Stomach smooth muscle (tissue), 2 donors: Measurements from ENCODE around the gene NEU1.
A peak's percentile ranks its signal among the peaks of the same experiment; 100 is the strongest.

ENCODE experiments used
- H3K27ac ChIP-seq: one replicate; pipeline ENCODE4 v1.7.0; 2013; ENCODE audit warnings: mild to moderate bottlenecking, low read length, inconsistent platforms
- H3K27me3 ChIP-seq, 2 donors: one replicate each; pipeline ENCODE4 v1.7.0; 2013; ENCODE audit warnings: low read length in 2 of 2; ENCODE audit not compliant: insufficient read depth in 2 of 2, control insufficient read depth in 1 of 2
- H3K36me3 ChIP-seq, 2 donors: one replicate each; pipeline ENCODE4 v1.7.0; 2013; ENCODE audit warnings: low read length in 2 of 2; ENCODE audit not compliant: control insufficient read depth in 2 of 2, insufficient read depth in 2 of 2
- H3K4me1 ChIP-seq: one replicate; pipeline ENCODE4 v1.7.0; 2013; ENCODE audit warnings: low read length; ENCODE audit not compliant: control insufficient read depth, insufficient read depth
- H3K4me3 ChIP-seq, 2 donors: one replicate each; pipeline ENCODE4 v1.7.0; 2013; ENCODE audit warnings: low read length in 2 of 2
- H3K9ac ChIP-seq, 2 donors: one replicate each; pipeline ENCODE4 v1.7.0; 2013; ENCODE audit warnings: low read length in 2 of 2, mild to moderate bottlenecking in 1 of 2
- H3K9me3 ChIP-seq, 2 donors: one replicate each; pipeline ENCODE4 v1.7.0; 2013; ENCODE audit warnings: low read length in 2 of 2; ENCODE audit not compliant: control insufficient read depth in 2 of 2
- donor health status: healthy.
- donor health status: Pancreatic carcinoma.

The NEU1 gene

DNA sequence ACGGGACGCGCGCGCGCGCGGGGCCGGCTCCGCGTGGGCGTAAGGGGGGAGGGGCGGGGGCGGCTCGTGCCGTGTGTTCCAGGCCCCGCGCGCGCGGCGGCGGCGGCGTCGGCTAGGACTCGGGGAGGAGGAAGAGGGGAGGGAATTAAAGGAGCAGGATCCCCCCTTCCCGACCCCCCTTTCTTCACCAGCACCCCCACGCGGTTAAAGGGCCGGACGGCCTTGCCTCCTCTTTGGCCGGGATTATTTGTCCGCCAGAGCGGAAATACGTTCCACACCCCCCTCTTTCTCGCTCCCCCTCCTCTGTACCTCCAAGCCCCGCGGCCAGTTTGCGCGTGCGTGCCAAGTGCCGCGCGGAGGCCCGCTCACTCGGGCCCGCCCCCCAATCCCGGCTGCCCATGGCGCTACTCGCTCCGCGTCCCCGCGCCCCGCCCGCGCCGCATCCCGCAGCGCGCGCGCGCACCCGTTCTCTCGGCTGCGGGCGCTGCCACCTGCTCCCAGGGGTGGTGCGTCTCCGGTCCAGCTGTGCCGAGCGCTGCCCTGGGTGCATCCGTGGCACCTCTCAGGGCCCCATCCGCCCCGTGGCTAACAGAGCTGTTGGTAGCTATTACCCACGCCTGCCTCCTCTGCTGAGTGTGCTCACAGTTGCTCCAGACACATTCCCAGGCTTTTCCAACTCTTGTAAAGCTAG, 39.5 kb upstream of the NEU1 start, which contains the start of gene ZBTB12:
Gene ZBTB12, minus strand, starts transcription at position 134 of the 691 bp plus-strand sequence. CDS start 781 bp downstream, outside the sequence.
- Histone ChIP-seq H3K4me1 (peaks cover 28% of the 10 kb centered on the region), H3K9me3 (no peaks in the 10 kb centered on the region), H3K9ac (peak within 1 kb of the TSS; percentile 84 to 87), H3K27ac (peak within 1 kb of the TSS; percentile 85), H3K4me3 (peak within 1 kb of the TSS; percentile 88 to 90), H3K36me3 (no peaks in the 10 kb centered on the region), H3K27me3 (no peaks in the 10 kb centered on the region)

DNA sequence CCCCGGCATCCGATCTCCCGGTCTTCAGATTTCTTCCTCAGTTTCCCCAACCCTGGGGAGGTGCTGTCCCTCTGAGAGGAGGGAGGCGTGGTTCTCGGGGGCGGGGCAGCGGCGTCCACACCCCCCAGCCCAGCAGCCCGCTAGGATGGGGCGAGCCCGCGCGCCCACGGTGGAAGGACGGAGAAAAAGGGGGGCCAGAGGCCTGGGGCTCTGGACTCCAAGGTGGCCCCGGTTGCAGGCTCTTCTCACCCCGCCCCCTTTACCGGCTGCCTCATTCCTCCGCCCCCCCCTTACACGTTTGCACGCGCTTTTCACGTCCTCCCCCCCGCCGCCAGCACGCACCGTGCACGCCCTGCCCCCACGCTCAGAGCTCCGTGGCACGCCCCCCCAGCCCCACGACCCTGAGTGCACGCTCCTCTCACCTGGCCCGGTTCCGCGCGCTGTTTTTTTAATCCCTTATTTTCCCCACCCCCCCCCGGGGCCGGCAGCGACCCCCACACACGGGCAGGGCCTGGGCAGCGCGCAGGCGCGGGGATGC, 38.9 kb upstream of the NEU1 start:
- Histone ChIP-seq H3K9ac (no peak overlapping the region), H3K9me3 (no peaks in the 10 kb centered on the region), H3K27me3 (no peaks in the 10 kb centered on the region), H3K27ac (peak overlapping the region; percentile 53), H3K4me1 (peaks cover 32% of the 10 kb centered on the region), H3K4me3 (peak overlapping the region; percentile 45 to 88), H3K36me3 (no peaks in the 10 kb centered on the region)

DNA sequence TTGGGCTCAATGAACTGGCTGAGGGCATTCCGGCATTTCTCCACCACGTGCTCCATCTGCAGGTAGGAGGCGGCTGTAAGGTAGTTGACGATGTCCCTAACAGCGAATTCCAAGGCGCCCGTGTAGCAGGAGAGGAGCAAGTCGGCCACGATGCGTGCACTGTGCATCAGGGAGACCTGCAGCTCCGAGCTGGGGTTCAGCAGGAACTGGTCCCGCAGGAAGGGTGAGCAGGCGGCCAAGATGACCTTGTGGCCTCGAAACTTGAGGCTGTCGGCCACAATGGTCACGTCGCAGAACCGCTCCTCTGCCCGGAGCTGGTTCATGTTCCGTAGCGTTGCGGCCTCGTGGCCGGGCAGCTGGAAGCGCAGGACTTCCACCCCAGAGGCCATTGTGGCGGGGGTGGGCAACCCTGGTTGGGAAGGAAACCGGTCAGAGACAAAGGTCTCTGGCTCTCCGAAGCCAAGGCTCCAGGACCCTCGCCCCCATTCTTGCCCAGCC, 38.3 kb upstream of the NEU1 start:
- H3K27ac ChIP-seq: peak overlapping the region; percentile 53
- no peaks in the 10 kb centered on the region for H3K9me3 ChIP-seq
- no peak overlapping the region for H3K9ac ChIP-seq
- peak overlapping the region; percentile 45 to 88 for H3K4me3 ChIP-seq
- no peaks in the 10 kb centered on the region for H3K27me3 ChIP-seq
- peaks cover 32% of the 10 kb centered on the region for H3K4me1 ChIP-seq
- no peaks in the 10 kb centered on the region for H3K36me3 ChIP-seq

DNA sequence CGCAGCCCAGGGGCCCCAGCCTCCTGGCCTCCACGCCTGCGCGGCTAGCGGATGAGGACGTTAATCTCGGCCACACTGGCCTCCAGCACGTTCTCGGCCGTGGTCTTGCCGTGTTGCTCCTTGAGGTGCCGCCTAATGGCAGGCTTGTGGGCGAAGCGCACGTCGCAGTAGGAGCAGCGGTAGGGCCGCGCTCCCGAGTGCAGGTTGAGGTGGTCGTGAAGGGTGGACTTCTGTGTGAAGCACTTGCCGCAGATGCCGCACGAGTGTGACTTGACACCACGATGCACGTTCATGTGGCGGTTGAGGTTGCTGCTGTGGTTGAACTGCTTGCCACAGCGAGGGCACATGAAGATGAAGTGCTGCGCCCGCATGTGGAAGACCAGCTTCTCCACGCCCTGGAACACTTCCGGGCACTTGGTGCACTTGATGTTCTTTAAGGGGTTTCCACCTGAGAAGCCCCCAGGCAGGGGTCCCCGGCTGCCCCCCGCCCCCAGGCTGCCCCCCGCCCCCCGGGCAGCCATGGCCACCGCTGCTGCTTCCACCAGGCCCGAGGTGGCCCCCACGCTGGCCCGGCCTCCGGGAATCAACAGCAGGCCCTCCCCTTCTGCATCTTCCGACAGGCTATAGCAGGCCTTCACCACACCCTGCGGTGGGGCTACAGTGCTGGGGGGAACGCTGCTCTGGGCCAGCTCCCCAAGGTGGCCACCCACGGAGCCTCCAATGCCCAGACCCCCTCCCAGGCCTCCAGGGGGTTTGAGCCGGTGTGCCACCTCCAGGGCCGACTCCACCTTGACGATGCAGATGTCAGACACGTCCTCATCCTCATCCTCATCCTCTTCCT, 37.5 kb upstream of the NEU1 start:
- Histone ChIP-seq H3K4me3 (no peak overlapping the region), H3K9ac (no peak overlapping the region), H3K9me3 (no peaks in the 10 kb centered on the region), H3K27me3 (no peaks in the 10 kb centered on the region), H3K4me1 (peaks cover 32% of the 10 kb centered on the region), H3K27ac (no peak overlapping the region), H3K36me3 (no peaks in the 10 kb centered on the region)

DNA sequence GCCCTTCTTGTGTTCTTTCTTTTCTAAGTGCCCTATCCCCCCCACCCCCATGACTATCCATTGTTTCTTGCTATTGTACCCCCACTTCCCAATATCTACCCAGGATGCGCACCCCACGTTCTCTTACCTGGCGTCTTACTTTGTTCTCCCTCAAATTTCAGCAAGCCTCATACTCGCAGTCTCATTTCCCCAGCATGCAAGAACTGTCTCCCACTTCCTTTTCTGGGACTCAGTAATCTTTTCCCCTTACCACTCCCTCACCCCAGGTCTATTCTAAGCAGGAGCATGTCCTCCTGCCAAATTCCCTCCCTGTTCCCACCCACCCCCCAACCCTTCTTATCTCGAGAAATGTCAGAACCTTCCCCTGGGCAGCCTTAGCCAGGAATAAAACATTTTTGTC, 36.6 kb upstream of the NEU1 start:
- H3K36me3 ChIP-seq: no peaks in the 10 kb centered on the region
- H3K9me3 ChIP-seq: no peaks in the 10 kb centered on the region
- H3K27ac ChIP-seq: no peak overlapping the region
- no peaks in the 10 kb centered on the region for H3K27me3 ChIP-seq
- no peak overlapping the region for H3K9ac ChIP-seq
- H3K4me3 ChIP-seq: no peak overlapping the region
- peaks cover 32% of the 10 kb centered on the region for H3K4me1 ChIP-seq

DNA sequence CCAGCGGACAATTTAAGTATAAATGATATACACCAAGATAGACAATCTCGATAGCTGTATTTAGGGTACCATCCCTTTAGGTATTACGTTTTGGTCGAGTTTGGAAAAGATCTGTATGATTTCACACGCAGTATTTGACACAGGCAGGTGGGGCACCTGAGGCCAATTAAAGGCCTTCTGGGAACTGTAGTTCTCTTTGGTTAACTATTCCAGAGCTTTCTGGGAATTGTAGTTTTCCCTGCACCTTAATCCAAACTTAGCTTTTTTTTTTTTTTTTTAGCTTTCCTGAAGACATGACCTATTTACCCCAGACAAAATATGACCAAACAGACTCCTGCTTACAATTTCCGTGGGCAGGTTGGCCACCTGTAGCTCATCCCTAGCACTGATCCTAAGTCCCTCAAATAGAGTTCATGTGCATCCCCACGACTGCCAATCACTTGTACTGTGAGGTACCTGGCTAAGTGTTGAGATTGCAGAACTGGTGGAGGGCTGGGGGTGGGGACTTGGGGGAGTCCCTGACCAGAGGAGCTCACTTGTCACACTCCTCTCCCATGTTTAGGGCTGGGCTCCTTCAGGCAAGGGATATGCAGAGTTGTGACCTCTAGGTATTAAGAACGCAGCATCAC, 35.9 kb upstream of the NEU1 start:
- Histone ChIP-seq H3K4me3 (peak overlapping the region; percentile 79 to 99), H3K27ac (peak overlapping the region; percentile 83), H3K9me3 (no peaks in the 10 kb centered on the region), H3K27me3 (no peaks in the 10 kb centered on the region), H3K4me1 (peaks cover 32% of the 10 kb centered on the region), H3K36me3 (peaks cover 0 to 2% of the 10 kb centered on the region in 2 donors), H3K9ac (peak overlapping the region; percentile 91 to 92)

DNA sequence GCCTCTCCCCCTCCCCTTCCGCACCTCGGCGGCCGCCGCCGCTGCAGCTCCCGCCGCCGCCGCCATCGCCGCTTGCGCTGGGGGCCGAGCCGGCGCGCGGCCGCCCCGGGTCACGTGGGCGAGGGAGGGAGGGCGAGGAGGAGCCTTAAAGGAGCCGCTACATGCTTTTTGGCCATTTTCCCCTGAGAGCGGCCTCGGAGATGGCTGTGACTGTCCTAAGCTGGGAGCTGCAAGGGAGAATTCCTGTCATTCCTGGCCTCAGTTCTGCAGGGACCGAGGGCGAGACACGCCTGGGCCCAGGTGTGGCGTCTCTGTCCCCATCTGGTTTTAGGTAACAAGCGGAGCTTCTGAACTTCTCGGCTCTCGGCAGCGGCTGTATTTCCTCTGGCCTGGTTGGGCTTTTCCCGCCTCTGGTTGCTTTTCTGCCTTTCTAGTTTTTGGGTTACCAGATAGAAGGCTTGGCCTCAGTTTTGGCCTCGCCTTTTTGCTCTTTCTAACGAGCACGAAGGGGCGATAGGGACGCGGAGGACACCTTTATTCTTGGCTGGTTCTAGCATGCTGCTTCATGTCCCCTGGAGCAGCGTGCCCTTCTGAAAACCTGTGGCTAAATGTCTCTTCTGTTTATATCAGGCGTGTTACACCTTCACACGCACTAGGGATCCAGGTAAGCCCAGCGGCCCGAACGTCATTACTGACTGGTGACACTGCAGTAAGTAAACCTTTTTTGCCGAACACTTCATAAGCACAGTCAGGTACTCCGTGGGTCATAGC, 35.2 kb upstream of the NEU1 start, which contains the start of gene EHMT2:
Gene EHMT2, minus strand, starts transcription at position 87 of the 771 bp plus-strand sequence. Its CDS starts 21 bp downstream, at position 66.
- Histone ChIP-seq H3K4me3 (peak within 1 kb of the TSS; percentile 79 to 99), H3K4me1 (peaks cover 29% of the 10 kb centered on the region), H3K36me3 (peaks cover 2 to 8% of the 10 kb centered on the region in 2 donors), H3K9ac (peak within 1 kb of the TSS; percentile 91 to 92), H3K9me3 (no peaks in the 10 kb centered on the region), H3K27me3 (no peaks in the 10 kb centered on the region), H3K27ac (peak within 1 kb of the TSS; percentile 83)

DNA sequence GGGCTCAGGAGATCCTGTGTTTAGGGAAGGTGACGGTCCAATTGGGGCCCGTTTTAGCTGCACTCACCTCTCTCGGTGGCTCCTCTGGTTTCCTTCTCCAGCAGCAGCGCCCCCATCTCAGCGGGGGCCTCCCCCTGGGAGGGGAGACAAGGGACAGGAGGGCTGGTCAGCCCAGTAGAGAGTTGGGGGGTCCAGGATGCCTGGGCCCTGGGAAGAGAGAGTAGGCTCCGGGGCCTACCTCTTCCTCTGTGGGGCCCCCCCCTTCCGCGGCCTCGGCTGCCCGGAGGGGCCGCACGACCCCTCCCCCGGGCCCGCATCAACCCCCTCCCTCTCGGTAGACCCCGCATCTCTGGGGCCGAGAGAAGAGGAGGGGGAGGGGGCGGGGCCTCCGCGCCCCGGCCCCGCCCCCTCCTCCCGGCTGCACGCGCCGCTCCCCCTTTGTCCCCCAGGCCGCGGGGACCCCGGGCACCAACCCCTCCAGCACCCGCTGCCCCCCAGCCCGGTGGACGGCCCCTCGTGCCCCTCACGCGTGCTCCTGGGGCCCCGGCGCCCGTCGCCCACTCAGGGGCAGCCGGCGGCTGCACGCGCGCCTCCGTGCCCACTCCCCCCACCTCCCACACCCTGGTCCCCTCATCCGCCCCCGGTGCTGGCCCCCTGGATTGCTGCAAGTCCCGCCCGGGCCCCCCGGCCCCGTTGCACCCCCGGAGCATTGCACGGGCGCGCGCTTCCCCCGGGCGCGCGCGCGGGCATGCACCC, 34.4 kb upstream of the NEU1 start:
- peaks cover 3 to 13% of the 10 kb centered on the region in 2 donors for H3K36me3 ChIP-seq
- no peaks in the 10 kb centered on the region for H3K27me3 ChIP-seq
- no peaks in the 10 kb centered on the region for H3K9me3 ChIP-seq
- peak overlapping the region; percentile 57 to 99 for H3K4me3 ChIP-seq
- H3K27ac ChIP-seq: peak overlapping the region; percentile 37
- peaks cover 23% of the 10 kb centered on the region for H3K4me1 ChIP-seq
- peak overlapping the region; percentile 23 to 66 for H3K9ac ChIP-seq

DNA sequence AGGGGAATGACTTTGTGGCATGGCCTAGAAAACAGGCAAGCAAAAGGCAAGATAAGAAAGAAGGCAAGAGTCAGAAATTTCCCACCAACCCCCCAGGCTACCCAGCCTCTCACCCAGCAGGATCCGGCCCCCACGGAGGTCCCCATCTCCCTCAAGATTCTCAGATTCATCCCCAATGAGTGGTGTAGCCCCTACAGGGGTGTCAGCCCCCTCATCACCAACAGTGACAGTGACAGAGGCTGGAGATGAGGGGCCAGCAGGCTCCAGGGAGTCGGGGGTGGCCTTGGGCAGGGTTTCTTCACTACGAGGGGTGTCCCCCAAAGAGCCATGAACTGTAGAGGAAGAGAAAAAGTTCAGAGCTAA, 33.9 kb upstream of the NEU1 start:
- H3K9ac ChIP-seq: peak overlapping the region; percentile 23 to 66
- H3K27ac ChIP-seq: peak overlapping the region; percentile 37
- peaks cover 23% of the 10 kb centered on the region for H3K4me1 ChIP-seq
- H3K36me3 ChIP-seq: peaks cover 4 to 17% of the 10 kb centered on the region in 2 donors
- H3K4me3 ChIP-seq: peak overlapping the region; percentile 57 to 99
- no peaks in the 10 kb centered on the region for H3K9me3 ChIP-seq
- no peaks in the 10 kb centered on the region for H3K27me3 ChIP-seq
